ENCODE results near the gene SBSN. TPM values are rescaled to one million over a fixed set of nuclear protein-coding genes. Genes with fewer than 3 reads are reported as not detected.

SBSN gene
- total RNA-seq, 4 donors from 2014 or later, result 1.0 TPM; not detected in 3

GRCh38 chr19:35539850-35540249, 11.7 kb upstream of the SBSN start:
- peaks cover 0 to 8% (median 0%) of the 10 kb centered on the region in 4 donors for H3K4me1 ChIP-seq
- H3K27me3 ChIP-seq, result no peaks in the 10 kb centered on the region
- H3K36me3 ChIP-seq, result no peaks in the 10 kb centered on the region
- no peaks in the 10 kb centered on the region for H3K9me3 ChIP-seq
- TF ChIP-seq CTCF (IDR thresholded peaks at IDR 0.05) (no peak), POLR2A (IDR thresholded peaks at IDR 0.05) (no peak)
- no peak overlapping the region for H3K27ac ChIP-seq
- no peak for DNase-seq
- no peak overlapping the region for H3K4me3 ChIP-seq

GRCh38 chr19:35539314-35539713, 11.2 kb upstream of the SBSN start:
- Histone ChIP-seq H3K9me3 (no peaks in the 10 kb centered on the region), H3K27ac (no peak overlapping the region), H3K36me3 (no peaks in the 10 kb centered on the region), H3K4me1 (peaks cover 0 to 3% (median 0%) of the 10 kb centered on the region in 4 donors), H3K27me3 (no peaks in the 10 kb centered on the region), H3K4me3 (no peak overlapping the region)
- DNase-seq, result no peak
- TF ChIP-seq CTCF (IDR thresholded peaks at IDR 0.05), result no peak
- no peak for TF ChIP-seq POLR2A (IDR thresholded peaks at IDR 0.05)

GRCh38 chr19:35534803-35535480, 6.8 kb upstream of the SBSN start:
- no peak for TF ChIP-seq CTCF (IDR thresholded peaks at IDR 0.05)
- no peak for TF ChIP-seq POLR2A (IDR thresholded peaks at IDR 0.05)
- H3K4me3 ChIP-seq, result no peak overlapping the region
- no peaks in the 10 kb centered on the region for H3K9me3 ChIP-seq
- H3K4me1 ChIP-seq, result no peaks in the 10 kb centered on the region
- peaks cover 0 to 5% of the 10 kb centered on the region in 2 donors for H3K27me3 ChIP-seq
- H3K36me3 ChIP-seq, result no peaks in the 10 kb centered on the region
- no peak overlapping the region for H3K27ac ChIP-seq
- DNase-seq, result no peak

GRCh38 chr19:35533822-35534392, 5.8 kb upstream of the SBSN start:
- H3K4me3 ChIP-seq, result no peak overlapping the region
- H3K27me3 ChIP-seq, result peaks cover 0 to 5% of the 10 kb centered on the region in 2 donors
- no peak for TF ChIP-seq CTCF (IDR thresholded peaks at IDR 0.05)
- TF ChIP-seq POLR2A (IDR thresholded peaks at IDR 0.05), result no peak
- no peaks in the 10 kb centered on the region for H3K9me3 ChIP-seq
- no peaks in the 10 kb centered on the region for H3K36me3 ChIP-seq
- no peak overlapping the region for H3K27ac ChIP-seq
- DNase-seq, result peak in 2 of 3 donors; percentile 57 to 70
- no peaks in the 10 kb centered on the region for H3K4me1 ChIP-seq

- Histone ChIP-seq H3K4me3 (no peak within 1 kb of the TSS), H3K36me3 (no peaks in the 10 kb centered on the region), H3K9me3 (no peaks in the 10 kb centered on the region), H3K4me1 (no peaks in the 10 kb centered on the region), H3K27me3 (peaks cover 0 to 5% of the 10 kb centered on the region in 2 donors), H3K27ac (no peak within 1 kb of the TSS)
- no peak for DNase-seq
- TF ChIP-seq CTCF (IDR thresholded peaks at IDR 0.05) (no peak), POLR2A (IDR thresholded peaks at IDR 0.05) (no peak)
Observed at GRCh38 chr19:35533201-35533821, 5.2 kb upstream of the SBSN start, which contains the start of gene GAPDHS. Gene GAPDHS, plus strand, starts transcription at chr19:35533456. Its CDS starts 72 bp downstream, at chr19:35533528.
